Psoas muscle (tissue), 8 donors: ENCODE measurements around the gene OR7A17. TPM values are rescaled to one million over a fixed set of nuclear protein-coding genes. Genes with fewer than 3 reads are reported as not detected.

Experiments used
- ATAC-seq, 4 donors: fragments of 200-7000 bp; cut with Tn5 transposase; one replicate each; pipeline ENCODE4 v1.9.1; 2020; ENCODE audit warnings: moderate library complexity in 3 of 4, mild to moderate bottlenecking in 2 of 4
- DNase-seq, 2 donors: peaks; one replicate each; pipeline ENCODE4 v3.0.0-alpha.2; 2020
- H3K27ac ChIP-seq: fragments of 200-600 bp; one replicate; pipeline ENCODE4 v1.8.0; 2022
- H3K27me3 ChIP-seq, 3 donors: fragments of 200-600 bp in 1 of 3; one replicate each; pipeline versions ENCODE4 v1.6.1 to v1.8.0; 2013 to 2022; ENCODE audit warnings: low read length in 2 of 3, mild to moderate bottlenecking in 2 of 3, moderate library complexity in 1 of 3; ENCODE audit not compliant: insufficient read depth in 3 of 3
- H3K36me3 ChIP-seq, 2 donors: fragments of 200-600 bp in 1 of 2; one replicate each; pipeline versions ENCODE4 v1.6.1 to v1.8.0; 2013 to 2022; ENCODE audit warnings: low read depth in 1 of 2, mild to moderate bottlenecking in 1 of 2, moderate library complexity in 1 of 2; ENCODE audit not compliant: insufficient read depth in 1 of 2
- H3K4me1 ChIP-seq: fragments of 200-600 bp; one replicate; pipeline ENCODE4 v1.8.0; 2022
- H3K4me3 ChIP-seq: fragments of 200-600 bp; one replicate; pipeline ENCODE4 v1.8.0; 2022; ENCODE audit warnings: mild to moderate bottlenecking
- H3K9me3 ChIP-seq: fragments of 200-600 bp; one replicate; pipeline ENCODE4 v1.8.0; 2022
- CTCF ChIP-seq: fragments of 200-600 bp; IDR thresholded peaks from one replicate; pipeline ENCODE4 v1.8.0; 2022; ENCODE audit warnings: antibody characterized with exemption
- WGBS, 3 donors: extraction: QIAGEN DNeasy Blood & Tissue Kit; methylation state at CpG; one replicate each; pipeline versions ENCODE4 v1.1.6 to v1.1.7; 2013; 5-methylcytosine and 5-hydroxymethylcytosine counted together
- intact Hi-C, 2 donors: fragments of 100-400 bp; cut with DNase I; formaldehyde crosslinking; loops; one replicate each; pipeline versions ENCODE4 v1.11.0 to v1.14.2; 2022
- long read RNA-seq, 2 donors: library from polyadenylated mRNA; unstranded; transcript quantifications; one replicate each; pipeline ENCODE4 v2.0.0, GENCODE V29; 2021
- polyA plus RNA-seq, 3 donors: library from polyadenylated mRNA; stranded (reverse); fragments of 200-250 nt; gene quantifications; one replicate each; pipeline ENCODE4 v1.2.3, GENCODE V29; 2013
- total RNA-seq, 4 donors: library from RNA; stranded (reverse); fragmentation: NEBNext Ultra II Directional in 2 of 4; extraction: Animal tissue kit (Norgen Biotek cat#: 25700) in 2 of 4; gene quantifications; one replicate each; pipeline versions ENCODE4 v1.2.1 to v1.2.4, GENCODE V29; 2021 to 2023
- donor health status: healthy with polysubstance abuse.
- donor health status: DM: no; HTN: no; CAD: no; lungs with moderate emphysema.
- donor health status: Bipolar disorder and iron deficiency.
- donor health status: healthy.
- donor health status: DM: yes; HTN: yes; CAD: no.
- donor health status: DM: no; HTN: no; CAD: no.
- donor health status: DM: no; HTN: no; CAD: no.
- donor health status: DM: yes; HTN: yes; CAD: no.

The OR7A17 gene
- total RNA-seq = not detected
- not detected for polyA plus RNA-seq
- long read RNA-seq, donor 1 = 0 reads
- long read RNA-seq, donor 2 = 0 reads

GRCh38 chr19:14886032-14886431 lies at the start of gene OR7A17:
Gene OR7A17, minus strand, starts transcription at chr19:14886132. Its CDS starts 4,777 bp downstream, at chr19:14881355.
- 55 to 60% (median 58%) methylated on average over 4 of the region's 4 CpGs for WGBS, 3 donors
- intact Hi-C loops = loop anchor here in 1 of 2 donors (10.0 kb wide), 1 partner anchor 311 kb away; the partner anchor contains the start of gene NDUFB7
- Histone ChIP-seq H3K4me3 (no peak within 1 kb of the TSS), H3K27me3 (peaks cover 0 to 6% (median 0%) of the 10 kb centered on the region in 3 donors), H3K36me3 (no peaks in the 10 kb centered on the region), H3K9me3 (peaks cover 13% of the 10 kb centered on the region), H3K27ac (no peak within 1 kb of the TSS), H3K4me1 (no peaks in the 10 kb centered on the region)
- no peak for TF ChIP-seq CTCF
- ATAC-seq = no peak
- DNase-seq = no peak

- Histone ChIP-seq H3K9me3 (no peaks in the 10 kb centered on the region), H3K27me3 (peaks cover 0 to 3% (median 0%) of the 10 kb centered on the region in 3 donors), H3K4me3 (no peak overlapping the region), H3K4me1 (no peaks in the 10 kb centered on the region), H3K36me3 (no peaks in the 10 kb centered on the region), H3K27ac (no peak overlapping the region)
- no peak for ATAC-seq
- WGBS, 3 donors = 52 to 76% (median 60%) methylated on average over 1 of the region's 1 CpG
- no peak for DNase-seq
- no peak for TF ChIP-seq CTCF
- intact Hi-C loops = no loop called here
Measured at GRCh38 chr19:14933506-14933905, 47.6 kb upstream of the OR7A17 start.

- TF ChIP-seq CTCF = no peak
- WGBS, 3 donors = 49 to 60% (median 57%) methylated on average over 5 of the region's 5 CpGs
- Histone ChIP-seq H3K36me3 (no peaks in the 10 kb centered on the region), H3K9me3 (no peaks in the 10 kb centered on the region), H3K4me1 (no peaks in the 10 kb centered on the region), H3K4me3 (no peak overlapping the region), H3K27me3 (no peaks in the 10 kb centered on the region), H3K27ac (no peak overlapping the region)
- intact Hi-C loops = no loop called here
- no peak for DNase-seq
- no peak for ATAC-seq
Measured at GRCh38 chr19:14916848-14917247, 30.9 kb upstream of the OR7A17 start.

- H3K27me3 ChIP-seq = no peaks in the 10 kb centered on the region
- intact Hi-C loops = no loop called here
Measured at GRCh38 chr19:14915116-14915515, 29.2 kb upstream of the OR7A17 start.

More at GRCh38 chr19:14915116-14915515, 29.2 kb upstream of the OR7A17 start:
- ATAC-seq = no peak
- no peak overlapping the region for H3K4me3 ChIP-seq
- DNase-seq = no peak
- no peaks in the 10 kb centered on the region for H3K4me1 ChIP-seq
- WGBS, 3 donors = 43 to 52% (median 43%) methylated on average over 6 of the region's 6 CpGs
- no peak overlapping the region for H3K27ac ChIP-seq
- no peak for TF ChIP-seq CTCF
- no peaks in the 10 kb centered on the region for H3K9me3 ChIP-seq
- no peaks in the 10 kb centered on the region for H3K36me3 ChIP-seq
